Measurements from ENCODE around the gene ETS1. TPM values are rescaled to one million over a fixed set of nuclear protein-coding genes. Genes with fewer than 3 reads are reported as not detected.

ETS1 gene
- total and polyA plus RNA-seq, 4 donors: 27.7 to 36.3 (median 31.8) TPM

DNA sequence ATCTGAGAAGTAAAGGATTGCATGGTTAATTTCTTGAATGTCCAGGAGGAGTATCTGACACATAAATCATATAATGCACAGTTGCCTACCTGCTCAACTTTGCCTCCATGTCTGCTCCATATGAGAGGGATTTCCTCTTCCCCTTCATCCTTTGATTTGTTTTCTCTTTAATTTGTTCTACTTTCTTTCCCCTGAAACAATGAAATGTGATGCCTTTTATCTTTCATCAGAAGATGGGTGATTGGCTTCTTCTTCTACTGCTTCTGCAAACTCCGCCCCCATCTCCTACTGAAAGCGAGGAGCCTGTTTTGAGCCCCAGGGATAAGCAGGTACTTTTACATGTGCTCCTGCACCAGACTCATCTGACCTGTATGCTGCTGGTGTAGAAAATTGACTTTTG is 9.9 kb upstream of the ETS1 start:
- Histone ChIP-seq H3K27me3 (ENCODE audit: control insufficient read depth, insufficient read depth, low read length) (peaks cover 12% of the 10 kb centered on the region), H3K4me3 (ENCODE audit: low read depth, low read length) (no peak overlapping the region), H3K27ac (ENCODE audit: low read depth, low read length) (no peak overlapping the region), H3K9me3 (ENCODE audit: control insufficient read depth, insufficient read depth, low read length) (no peaks in the 10 kb centered on the region), H3K4me1 (ENCODE audit: control insufficient read depth, insufficient read depth, low read length) (no peaks in the 10 kb centered on the region), H3K36me3 (ENCODE audit: control insufficient read depth, insufficient read depth, low read length) (no peaks in the 10 kb centered on the region)
- no CpG with 5 or more reads among the region's 2 CpGs for WGBS (ENCODE audit: insufficient coverage)
- no peak for DNase-seq (ENCODE audit: low read depth in 4 of 6, low spot score in 6 of 6)

DNA sequence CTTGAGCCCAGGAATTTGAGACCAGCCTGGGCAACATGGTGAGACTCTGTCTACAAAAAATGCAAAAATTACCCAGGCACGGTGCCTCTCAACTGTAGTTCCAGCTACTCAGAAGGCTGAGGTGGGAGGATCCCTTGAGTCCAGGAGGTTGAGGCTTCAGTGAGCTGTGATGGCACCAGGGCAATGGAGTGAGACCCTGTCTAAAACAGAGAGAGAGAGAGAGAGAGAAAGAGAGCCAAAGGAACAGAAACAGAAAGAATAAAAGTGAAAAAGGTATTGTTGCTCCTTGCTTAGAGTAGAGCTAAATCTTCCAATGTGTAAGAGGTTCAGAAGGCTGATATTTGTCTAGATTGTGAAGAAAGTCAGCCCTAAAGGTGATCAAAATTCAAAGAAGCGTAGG is 8.9 kb upstream of the ETS1 start:
- 100% methylated on average over 1 of the region's 2 CpGs for WGBS (ENCODE audit: insufficient coverage)

GRCh38 chr11:128595775-128596174 is 8.4 kb upstream of the ETS1 start:
- H3K4me3 ChIP-seq (ENCODE audit: low read depth, low read length): no peak overlapping the region
- 100% methylated on average over 1 of the region's 3 CpGs for WGBS (ENCODE audit: insufficient coverage)

More for the DNA sequence above, 8.9 kb upstream of the ETS1 start:
- DNase-seq (ENCODE audit: low read depth in 4 of 6, low spot score in 6 of 6): no peak
- Histone ChIP-seq H3K27me3 (ENCODE audit: control insufficient read depth, insufficient read depth, low read length) (peaks cover 19% of the 10 kb centered on the region), H3K4me1 (ENCODE audit: control insufficient read depth, insufficient read depth, low read length) (no peaks in the 10 kb centered on the region), H3K36me3 (ENCODE audit: control insufficient read depth, insufficient read depth, low read length) (no peaks in the 10 kb centered on the region), H3K9me3 (ENCODE audit: control insufficient read depth, insufficient read depth, low read length) (no peaks in the 10 kb centered on the region), H3K4me3 (ENCODE audit: low read depth, low read length) (no peak overlapping the region), H3K27ac (ENCODE audit: low read depth, low read length) (no peak overlapping the region)

DNA sequence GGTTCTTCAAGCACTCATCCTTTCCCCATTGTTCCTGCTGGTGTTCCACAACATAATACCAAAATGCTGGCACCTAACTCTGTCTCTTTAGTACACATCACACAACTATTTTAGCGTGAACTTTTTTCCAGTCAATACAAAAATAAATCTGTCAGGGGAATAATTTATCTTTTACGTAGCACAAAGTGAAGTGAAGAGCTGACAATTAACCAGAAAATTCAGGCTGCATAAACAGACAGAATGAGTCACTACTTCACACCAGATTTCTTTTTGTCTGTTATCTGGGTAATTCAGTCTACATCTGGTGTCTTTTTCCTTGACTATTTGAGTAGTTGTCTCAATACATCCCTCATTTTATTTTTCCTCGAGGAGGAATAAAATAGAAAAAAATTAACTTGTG is 7.9 kb upstream of the ETS1 start:
- no peak overlapping the region for H3K4me3 ChIP-seq (ENCODE audit: low read depth, low read length)
- no peaks in the 10 kb centered on the region for H3K36me3 ChIP-seq (ENCODE audit: control insufficient read depth, insufficient read depth, low read length)
- no peak overlapping the region for H3K27ac ChIP-seq (ENCODE audit: low read depth, low read length)
- H3K4me1 ChIP-seq (ENCODE audit: control insufficient read depth, insufficient read depth, low read length): no peaks in the 10 kb centered on the region
- no CpG with 5 or more reads among the region's 3 CpGs for WGBS (ENCODE audit: insufficient coverage)
- peaks cover 19% of the 10 kb centered on the region for H3K27me3 ChIP-seq (ENCODE audit: control insufficient read depth, insufficient read depth, low read length)
- DNase-seq (ENCODE audit: low read depth in 4 of 6, low spot score in 6 of 6): no peak
- no peaks in the 10 kb centered on the region for H3K9me3 ChIP-seq (ENCODE audit: control insufficient read depth, insufficient read depth, low read length)

More at GRCh38 chr11:128595775-128596174, 8.4 kb upstream of the ETS1 start:
- Histone ChIP-seq H3K27ac (ENCODE audit: low read depth, low read length) (no peak overlapping the region), H3K9me3 (ENCODE audit: control insufficient read depth, insufficient read depth, low read length) (no peaks in the 10 kb centered on the region), H3K36me3 (ENCODE audit: control insufficient read depth, insufficient read depth, low read length) (no peaks in the 10 kb centered on the region), H3K4me1 (ENCODE audit: control insufficient read depth, insufficient read depth, low read length) (no peaks in the 10 kb centered on the region), H3K27me3 (ENCODE audit: control insufficient read depth, insufficient read depth, low read length) (peaks cover 19% of the 10 kb centered on the region)
- DNase-seq (ENCODE audit: low read depth in 4 of 6, low spot score in 6 of 6): no peak

DNA sequence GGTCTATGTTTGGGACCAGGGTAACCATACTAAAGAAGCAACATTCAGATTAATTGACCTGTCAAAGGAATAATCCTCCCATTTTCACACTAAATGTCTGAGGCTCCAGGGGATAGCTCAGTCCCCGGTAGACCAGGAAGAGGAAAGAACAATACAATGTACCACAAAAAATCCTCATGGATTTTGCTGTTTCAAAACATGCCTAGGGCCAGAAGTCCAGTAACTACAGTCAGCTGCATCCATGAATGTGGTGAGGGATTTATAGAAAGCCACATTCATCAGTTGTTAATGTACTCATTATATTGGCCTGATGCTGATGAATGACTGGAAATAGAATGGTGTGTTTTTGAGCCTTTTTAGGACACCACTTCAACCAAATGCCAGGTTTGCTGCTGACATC is 6.9 kb upstream of the ETS1 start:
- no CpG with 5 or more reads among the region's 1 CpG for WGBS (ENCODE audit: insufficient coverage)
- H3K27me3 ChIP-seq (ENCODE audit: control insufficient read depth, insufficient read depth, low read length): peaks cover 23% of the 10 kb centered on the region

DNA sequence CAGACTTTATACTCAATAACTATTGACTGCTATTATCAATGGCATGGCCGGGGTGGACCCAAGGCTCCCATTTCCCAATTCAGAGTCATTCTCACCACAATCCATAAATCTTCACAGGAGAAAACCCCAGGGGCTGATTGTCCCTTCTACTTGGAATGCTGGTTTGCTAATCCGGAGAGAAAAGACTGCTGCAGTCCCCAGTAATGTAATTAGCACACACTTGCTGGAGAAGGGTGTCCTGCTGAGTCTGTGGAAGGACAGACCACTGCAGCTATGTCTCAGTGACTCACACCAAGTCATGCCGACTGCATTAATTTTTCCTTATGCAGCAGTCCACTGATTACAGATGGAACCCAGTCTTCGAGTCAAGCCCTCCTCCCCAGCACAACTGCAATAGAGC is 5.9 kb upstream of the ETS1 start:
- WGBS (ENCODE audit: insufficient coverage): 14% methylated on average over 3 of the region's 4 CpGs
- Histone ChIP-seq H3K27me3 (ENCODE audit: control insufficient read depth, insufficient read depth, low read length) (peaks cover 30% of the 10 kb centered on the region), H3K4me3 (ENCODE audit: low read depth, low read length) (no peak overlapping the region)

More for the DNA sequence above, 6.9 kb upstream of the ETS1 start:
- Histone ChIP-seq H3K27ac (ENCODE audit: low read depth, low read length) (no peak overlapping the region), H3K4me3 (ENCODE audit: low read depth, low read length) (no peak overlapping the region), H3K36me3 (ENCODE audit: control insufficient read depth, insufficient read depth, low read length) (no peaks in the 10 kb centered on the region), H3K9me3 (ENCODE audit: control insufficient read depth, insufficient read depth, low read length) (no peaks in the 10 kb centered on the region), H3K4me1 (ENCODE audit: control insufficient read depth, insufficient read depth, low read length) (no peaks in the 10 kb centered on the region)
- DNase-seq (ENCODE audit: low read depth in 4 of 6, low spot score in 6 of 6): no peak

GRCh38 chr11:128592454-128592853 is 5.1 kb upstream of the ETS1 start:
- Histone ChIP-seq H3K36me3 (ENCODE audit: control insufficient read depth, insufficient read depth, low read length) (no peaks in the 10 kb centered on the region), H3K4me3 (ENCODE audit: low read depth, low read length) (no peak overlapping the region), H3K27ac (ENCODE audit: low read depth, low read length) (no peak overlapping the region), H3K27me3 (ENCODE audit: control insufficient read depth, insufficient read depth, low read length) (peaks cover 38% of the 10 kb centered on the region), H3K9me3 (ENCODE audit: control insufficient read depth, insufficient read depth, low read length) (no peaks in the 10 kb centered on the region), H3K4me1 (ENCODE audit: control insufficient read depth, insufficient read depth, low read length) (peaks cover 2% of the 10 kb centered on the region)
- no peak for DNase-seq (ENCODE audit: low read depth in 4 of 6, low spot score in 6 of 6)
- 31% methylated on average over 7 of the region's 7 CpGs for WGBS (ENCODE audit: insufficient coverage)

More for the DNA sequence above, 5.9 kb upstream of the ETS1 start:
- DNase-seq (ENCODE audit: low read depth in 4 of 6, low spot score in 6 of 6): no peak
- Histone ChIP-seq H3K4me1 (ENCODE audit: control insufficient read depth, insufficient read depth, low read length) (no peaks in the 10 kb centered on the region), H3K9me3 (ENCODE audit: control insufficient read depth, insufficient read depth, low read length) (no peaks in the 10 kb centered on the region), H3K36me3 (ENCODE audit: control insufficient read depth, insufficient read depth, low read length) (no peaks in the 10 kb centered on the region), H3K27ac (ENCODE audit: low read depth, low read length) (no peak overlapping the region)

GRCh38 chr11:128590587-128590986 is 3.2 kb upstream of the ETS1 start:
- 40% methylated on average over 1 of the region's 4 CpGs for WGBS (ENCODE audit: insufficient coverage)
- Histone ChIP-seq H3K9me3 (ENCODE audit: control insufficient read depth, insufficient read depth, low read length) (no peaks in the 10 kb centered on the region), H3K27ac (ENCODE audit: low read depth, low read length) (no peak overlapping the region), H3K36me3 (ENCODE audit: control insufficient read depth, insufficient read depth, low read length) (no peaks in the 10 kb centered on the region), H3K27me3 (ENCODE audit: control insufficient read depth, insufficient read depth, low read length) (peaks cover 54% of the 10 kb centered on the region), H3K4me1 (ENCODE audit: control insufficient read depth, insufficient read depth, low read length) (peaks cover 8% of the 10 kb centered on the region), H3K4me3 (ENCODE audit: low read depth, low read length) (no peak overlapping the region)
- DNase-seq (ENCODE audit: low read depth in 4 of 6, low spot score in 6 of 6): no peak

DNA sequence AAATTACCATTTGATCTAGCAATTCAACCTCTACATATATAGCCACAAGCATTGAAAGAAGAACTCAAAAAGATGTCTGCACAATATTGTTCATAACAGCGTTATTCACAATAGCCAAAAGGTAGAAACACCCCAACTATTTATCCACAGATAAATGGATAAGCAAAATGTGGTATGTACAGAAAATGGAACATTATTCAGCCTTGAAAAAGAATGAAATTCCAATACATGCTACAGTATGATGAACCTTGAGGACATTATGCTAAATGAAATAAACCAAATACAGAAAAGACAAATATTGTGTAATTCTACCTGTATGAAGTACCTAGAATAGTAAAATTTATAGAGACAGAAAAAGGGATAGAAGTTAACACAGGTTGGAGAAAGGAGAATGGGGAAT is 2.6 kb upstream of the ETS1 start:
- DNase-seq (ENCODE audit: low read depth in 4 of 6, low spot score in 6 of 6): no peak
- Histone ChIP-seq H3K9me3 (ENCODE audit: control insufficient read depth, insufficient read depth, low read length) (no peaks in the 10 kb centered on the region), H3K4me3 (ENCODE audit: low read depth, low read length) (no peak overlapping the region), H3K36me3 (ENCODE audit: control insufficient read depth, insufficient read depth, low read length) (no peaks in the 10 kb centered on the region), H3K4me1 (ENCODE audit: control insufficient read depth, insufficient read depth, low read length) (peaks cover 8% of the 10 kb centered on the region), H3K27me3 (ENCODE audit: control insufficient read depth, insufficient read depth, low read length) (peaks cover 59% of the 10 kb centered on the region), H3K27ac (ENCODE audit: low read depth, low read length) (no peak overlapping the region)
- WGBS (ENCODE audit: insufficient coverage): no CpG with 5 or more reads among the region's 1 CpG

DNA sequence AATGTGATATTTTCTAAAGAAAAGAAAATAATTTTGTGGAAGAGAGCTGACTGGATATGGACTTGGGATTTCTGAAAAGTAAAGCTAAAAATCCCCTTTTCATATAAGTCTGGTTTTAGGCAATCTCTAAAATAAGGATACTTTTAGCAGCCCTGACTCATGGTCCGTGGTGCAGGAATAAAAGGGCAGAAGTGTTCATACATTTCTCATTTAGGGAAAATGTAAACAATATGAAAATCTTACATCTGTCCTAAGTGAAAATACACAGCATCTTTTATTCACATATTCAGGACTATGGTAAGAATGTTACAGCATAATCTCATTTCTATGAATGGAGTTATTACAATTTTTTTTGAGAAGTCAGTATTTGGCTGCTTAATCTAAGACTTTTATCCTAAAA is 735 bp upstream of the ETS1 start:
- Histone ChIP-seq H3K4me3 (ENCODE audit: low read depth, low read length) (no peak overlapping the region), H3K9me3 (ENCODE audit: control insufficient read depth, insufficient read depth, low read length) (no peaks in the 10 kb centered on the region), H3K36me3 (ENCODE audit: control insufficient read depth, insufficient read depth, low read length) (no peaks in the 10 kb centered on the region), H3K4me1 (ENCODE audit: control insufficient read depth, insufficient read depth, low read length) (peaks cover 8% of the 10 kb centered on the region), H3K27me3 (ENCODE audit: control insufficient read depth, insufficient read depth, low read length) (peaks cover 67% of the 10 kb centered on the region), H3K27ac (ENCODE audit: low read depth, low read length) (no peak overlapping the region)
- no peak for DNase-seq (ENCODE audit: low read depth in 4 of 6, low spot score in 6 of 6)
- no CpG with 5 or more reads among the region's 1 CpG for WGBS (ENCODE audit: insufficient coverage)

All from spinal cord (tissue), 10 donors.